ENCODE measurements around the gene ZFP69B.

The ZFP69B gene

DNA sequence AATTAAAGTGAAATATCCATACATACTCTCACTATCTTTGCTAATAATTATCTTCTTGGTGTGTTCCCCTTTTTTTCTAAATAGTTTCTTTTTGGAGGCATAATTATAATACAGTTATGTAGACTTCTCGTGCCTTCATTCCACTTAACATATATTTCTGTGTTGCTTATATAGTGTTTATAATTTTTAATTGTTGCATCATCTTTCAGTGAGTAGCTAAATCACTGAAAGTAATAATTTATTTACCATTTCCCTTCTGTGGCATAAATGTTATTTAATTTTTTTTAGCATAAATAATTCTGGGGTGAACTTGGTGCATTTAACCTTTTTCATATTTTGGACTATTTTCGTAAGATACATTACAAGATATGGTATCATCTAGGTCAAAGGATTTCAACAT lies 38.4 kb upstream of the ZFP69B start:
- no peak for TF ChIP-seq ESRRG (CRISPR knock-in tag; IDR thresholded peaks at IDR 0.05)
- TF ChIP-seq, protein P1, sequence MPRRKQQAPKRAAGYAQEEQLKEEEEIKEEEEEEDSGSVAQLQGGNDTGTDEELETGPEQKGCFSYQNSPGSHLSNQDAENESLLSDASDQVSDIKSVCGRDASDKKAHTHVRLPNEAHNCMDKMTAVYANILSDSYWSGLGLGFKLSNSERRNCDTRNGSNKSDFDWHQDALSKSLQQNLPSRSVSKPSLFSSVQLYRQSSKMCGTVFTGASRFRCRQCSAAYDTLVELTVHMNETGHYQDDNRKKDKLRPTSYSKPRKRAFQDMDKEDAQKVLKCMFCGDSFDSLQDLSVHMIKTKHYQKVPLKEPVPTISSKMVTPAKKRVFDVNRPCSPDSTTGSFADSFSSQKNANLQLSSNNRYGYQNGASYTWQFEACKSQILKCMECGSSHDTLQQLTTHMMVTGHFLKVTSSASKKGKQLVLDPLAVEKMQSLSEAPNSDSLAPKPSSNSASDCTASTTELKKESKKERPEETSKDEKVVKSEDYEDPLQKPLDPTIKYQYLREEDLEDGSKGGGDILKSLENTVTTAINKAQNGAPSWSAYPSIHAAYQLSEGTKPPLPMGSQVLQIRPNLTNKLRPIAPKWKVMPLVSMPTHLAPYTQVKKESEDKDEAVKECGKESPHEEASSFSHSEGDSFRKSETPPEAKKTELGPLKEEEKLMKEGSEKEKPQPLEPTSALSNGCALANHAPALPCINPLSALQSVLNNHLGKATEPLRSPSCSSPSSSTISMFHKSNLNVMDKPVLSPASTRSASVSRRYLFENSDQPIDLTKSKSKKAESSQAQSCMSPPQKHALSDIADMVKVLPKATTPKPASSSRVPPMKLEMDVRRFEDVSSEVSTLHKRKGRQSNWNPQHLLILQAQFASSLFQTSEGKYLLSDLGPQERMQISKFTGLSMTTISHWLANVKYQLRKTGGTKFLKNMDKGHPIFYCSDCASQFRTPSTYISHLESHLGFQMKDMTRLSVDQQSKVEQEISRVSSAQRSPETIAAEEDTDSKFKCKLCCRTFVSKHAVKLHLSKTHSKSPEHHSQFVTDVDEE (CRISPR knock-in tag; IDR thresholded peaks at IDR 0.05), result no peak
- no peak for TF ChIP-seq PPARA (CRISPR knock-in tag; IDR thresholded peaks at IDR 0.05; ENCODE audit: borderline replicate concordance)
- no peak for TF ChIP-seq ZNF8 (CRISPR knock-in tag; IDR thresholded peaks at IDR 0.05)
- TF ChIP-seq, protein P2, sequence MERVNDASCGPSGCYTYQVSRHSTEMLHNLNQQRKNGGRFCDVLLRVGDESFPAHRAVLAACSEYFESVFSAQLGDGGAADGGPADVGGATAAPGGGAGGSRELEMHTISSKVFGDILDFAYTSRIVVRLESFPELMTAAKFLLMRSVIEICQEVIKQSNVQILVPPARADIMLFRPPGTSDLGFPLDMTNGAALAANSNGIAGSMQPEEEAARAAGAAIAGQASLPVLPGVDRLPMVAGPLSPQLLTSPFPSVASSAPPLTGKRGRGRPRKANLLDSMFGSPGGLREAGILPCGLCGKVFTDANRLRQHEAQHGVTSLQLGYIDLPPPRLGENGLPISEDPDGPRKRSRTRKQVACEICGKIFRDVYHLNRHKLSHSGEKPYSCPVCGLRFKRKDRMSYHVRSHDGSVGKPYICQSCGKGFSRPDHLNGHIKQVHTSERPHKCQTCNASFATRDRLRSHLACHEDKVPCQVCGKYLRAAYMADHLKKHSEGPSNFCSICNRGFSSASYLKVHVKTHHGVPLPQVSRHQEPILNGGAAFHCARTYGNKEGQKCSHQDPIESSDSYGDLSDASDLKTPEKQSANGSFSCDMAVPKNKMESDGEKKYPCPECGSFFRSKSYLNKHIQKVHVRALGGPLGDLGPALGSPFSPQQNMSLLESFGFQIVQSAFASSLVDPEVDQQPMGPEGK (CRISPR knock-in tag; IDR thresholded peaks at IDR 0.05; ENCODE audit: borderline replicate concordance), result no peak
- TF ChIP-seq, protein P3, sequence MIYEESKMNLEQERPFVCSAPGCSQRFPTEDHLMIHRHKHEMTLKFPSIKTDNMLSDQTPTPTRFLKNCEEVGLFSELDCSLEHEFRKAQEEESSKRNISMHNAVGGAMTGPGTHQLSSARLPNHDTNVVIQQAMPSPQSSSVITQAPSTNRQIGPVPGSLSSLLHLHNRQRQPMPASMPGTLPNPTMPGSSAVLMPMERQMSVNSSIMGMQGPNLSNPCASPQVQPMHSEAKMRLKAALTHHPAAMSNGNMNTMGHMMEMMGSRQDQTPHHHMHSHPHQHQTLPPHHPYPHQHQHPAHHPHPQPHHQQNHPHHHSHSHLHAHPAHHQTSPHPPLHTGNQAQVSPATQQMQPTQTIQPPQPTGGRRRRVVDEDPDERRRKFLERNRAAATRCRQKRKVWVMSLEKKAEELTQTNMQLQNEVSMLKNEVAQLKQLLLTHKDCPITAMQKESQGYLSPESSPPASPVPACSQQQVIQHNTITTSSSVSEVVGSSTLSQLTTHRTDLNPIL (CRISPR knock-in tag; IDR thresholded peaks at IDR 0.05; ENCODE audit: low read depth), result no peak
- TF ChIP-seq ZFP30 (CRISPR knock-in tag; IDR thresholded peaks at IDR 0.05), result no peak
- no peak for TF ChIP-seq ARNTL (CRISPR knock-in tag; IDR thresholded peaks at IDR 0.05; ENCODE audit: borderline replicate concordance, low read depth)
- no peak for TF ChIP-seq TCF4 (CRISPR knock-in tag; IDR thresholded peaks at IDR 0.05; ENCODE audit: borderline replicate concordance)
- TF ChIP-seq, protein P4, sequence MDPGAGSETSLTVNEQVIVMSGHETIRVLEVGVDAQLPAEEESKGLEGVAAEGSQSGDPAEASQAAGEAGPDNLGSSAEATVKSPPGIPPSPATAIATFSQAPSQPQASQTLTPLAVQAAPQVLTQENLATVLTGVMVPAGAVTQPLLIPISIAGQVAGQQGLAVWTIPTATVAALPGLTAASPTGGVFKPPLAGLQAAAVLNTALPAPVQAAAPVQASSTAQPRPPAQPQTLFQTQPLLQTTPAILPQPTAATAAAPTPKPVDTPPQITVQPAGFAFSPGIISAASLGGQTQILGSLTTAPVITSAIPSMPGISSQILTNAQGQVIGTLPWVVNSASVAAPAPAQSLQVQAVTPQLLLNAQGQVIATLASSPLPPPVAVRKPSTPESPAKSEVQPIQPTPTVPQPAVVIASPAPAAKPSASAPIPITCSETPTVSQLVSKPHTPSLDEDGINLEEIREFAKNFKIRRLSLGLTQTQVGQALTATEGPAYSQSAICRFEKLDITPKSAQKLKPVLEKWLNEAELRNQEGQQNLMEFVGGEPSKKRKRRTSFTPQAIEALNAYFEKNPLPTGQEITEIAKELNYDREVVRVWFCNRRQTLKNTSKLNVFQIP (CRISPR knock-in tag; IDR thresholded peaks at IDR 0.05; ENCODE audit: borderline replicate concordance, low read depth), result no peak
- TF ChIP-seq CSDC2 (CRISPR knock-in tag; IDR thresholded peaks at IDR 0.05), result no peak
- TF ChIP-seq ZNF70 (CRISPR knock-in tag; IDR thresholded peaks at IDR 0.05), result no peak
- no peak for TF ChIP-seq ZNF565 (CRISPR knock-in tag; conservative IDR thresholded peaks at IDR 0.05; ENCODE audit: low read depth)
- TF ChIP-seq OSR1 (CRISPR knock-in tag; IDR thresholded peaks at IDR 0.05), result no peak
- TF ChIP-seq ZFP3 (CRISPR knock-in tag; IDR thresholded peaks at IDR 0.05), result no peak
- no peak for TF ChIP-seq RARB (CRISPR knock-in tag; IDR thresholded peaks at IDR 0.05)
- TF ChIP-seq, protein P5, sequence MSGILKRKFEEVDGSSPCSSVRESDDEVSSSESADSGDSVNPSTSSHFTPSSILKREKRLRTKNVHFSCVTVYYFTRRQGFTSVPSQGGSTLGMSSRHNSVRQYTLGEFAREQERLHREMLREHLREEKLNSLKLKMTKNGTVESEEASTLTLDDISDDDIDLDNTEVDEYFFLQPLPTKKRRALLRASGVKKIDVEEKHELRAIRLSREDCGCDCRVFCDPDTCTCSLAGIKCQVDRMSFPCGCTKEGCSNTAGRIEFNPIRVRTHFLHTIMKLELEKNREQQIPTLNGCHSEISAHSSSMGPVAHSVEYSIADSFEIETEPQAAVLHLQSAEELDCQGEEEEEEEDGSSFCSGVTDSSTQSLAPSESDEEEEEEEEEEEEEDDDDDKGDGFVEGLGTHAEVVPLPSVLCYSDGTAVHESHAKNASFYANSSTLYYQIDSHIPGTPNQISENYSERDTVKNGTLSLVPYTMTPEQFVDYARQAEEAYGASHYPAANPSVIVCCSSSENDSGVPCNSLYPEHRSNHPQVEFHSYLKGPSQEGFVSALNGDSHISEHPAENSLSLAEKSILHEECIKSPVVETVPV (CRISPR knock-in tag; IDR thresholded peaks at IDR 0.05), result no peak
- TF ChIP-seq BACH2 (CRISPR knock-in tag; IDR thresholded peaks at IDR 0.05; ENCODE audit: borderline replicate concordance), result no peak
- TF ChIP-seq TOX (CRISPR knock-in tag; IDR thresholded peaks at IDR 0.05; ENCODE audit: borderline replicate concordance), result no peak
- no peak for ATAC-seq

DNA sequence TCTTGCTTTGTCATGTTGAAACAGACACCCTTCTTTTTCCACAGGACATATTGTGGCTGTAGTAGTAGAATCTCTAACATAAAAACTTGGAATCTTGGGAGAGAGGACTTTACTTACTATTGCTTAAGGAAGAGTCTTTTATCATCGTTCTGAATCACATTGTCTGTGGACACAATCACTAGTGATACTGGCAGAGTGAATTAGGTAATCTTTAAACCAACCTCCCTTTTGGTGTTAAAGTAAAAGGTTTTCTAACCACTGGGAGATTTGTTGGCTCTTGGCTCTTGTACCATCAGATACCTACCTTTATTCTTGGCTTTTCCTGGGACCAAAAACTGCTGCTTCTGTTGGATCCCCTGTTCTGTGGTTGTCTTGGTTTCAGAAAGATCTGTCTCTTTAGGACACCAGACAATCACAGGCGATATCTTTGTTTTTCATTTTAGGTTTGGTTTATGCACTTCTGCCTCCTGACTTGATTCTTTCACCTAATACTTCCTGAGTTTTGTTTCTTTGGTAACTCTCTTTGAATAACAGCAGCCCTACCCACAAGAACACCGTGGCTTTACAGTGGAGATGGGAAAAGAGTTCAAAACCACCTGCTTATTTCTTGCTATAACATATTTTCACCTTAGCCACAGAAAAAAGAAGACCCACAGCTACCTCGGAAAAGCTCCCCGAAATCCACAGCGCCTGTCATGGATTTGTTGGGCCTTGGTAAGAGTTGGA lies 36.6 kb upstream of the ZFP69B start:
- TF ChIP-seq CSDC2 (CRISPR knock-in tag; IDR thresholded peaks at IDR 0.05) (no peak), GLIS3 (CRISPR knock-in tag; IDR thresholded peaks at IDR 0.05) (no peak), ZNF70 (CRISPR knock-in tag; IDR thresholded peaks at IDR 0.05) (no peak), ZFP30 (CRISPR knock-in tag; IDR thresholded peaks at IDR 0.05) (no peak), PPARA (CRISPR knock-in tag; IDR thresholded peaks at IDR 0.05; ENCODE audit: borderline replicate concordance) (no peak)
- no peak for ATAC-seq

DNA sequence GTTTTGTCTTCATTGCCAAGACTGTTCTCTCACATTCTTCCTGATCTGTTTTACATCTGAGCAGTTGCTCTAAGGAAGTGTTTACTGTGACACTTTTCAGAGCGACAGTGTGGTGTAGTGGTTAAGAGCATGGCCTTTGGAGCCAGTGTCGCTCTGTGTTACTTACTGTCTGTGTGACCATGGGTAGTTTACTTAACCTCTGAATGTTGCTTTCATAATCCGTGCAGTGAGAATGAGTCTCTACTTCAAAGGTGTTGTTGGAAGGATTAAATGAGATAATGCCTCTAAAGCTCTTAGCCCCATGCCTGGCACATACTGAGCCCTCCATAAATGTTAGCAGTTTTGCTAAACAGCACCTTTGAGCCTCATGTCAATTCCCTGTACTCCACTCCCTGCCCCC lies 35.9 kb upstream of the ZFP69B start:
- ATAC-seq, result no peak
- no peak for TF ChIP-seq ZNF8 (CRISPR knock-in tag; IDR thresholded peaks at IDR 0.05)
- TF ChIP-seq, protein P4 (CRISPR knock-in tag; IDR thresholded peaks at IDR 0.05; ENCODE audit: borderline replicate concordance, low read depth), result no peak
- TF ChIP-seq CSDC2 (CRISPR knock-in tag; IDR thresholded peaks at IDR 0.05), result no peak
- TF ChIP-seq PPARA (CRISPR knock-in tag; IDR thresholded peaks at IDR 0.05; ENCODE audit: borderline replicate concordance), result no peak
- TF ChIP-seq ZNF70 (CRISPR knock-in tag; IDR thresholded peaks at IDR 0.05), result no peak
